DOHH2 (cell line): ENCODE data around the gene ZCCHC17.
"Not testable (repeated sequence)": the region's sequence is repeated elsewhere in the genome, so short reads cannot be mapped to it uniquely, and the experiment has no call there.

ENCODE experiments used
- H3F3A ChIP-seq: fragments of 200-600 bp; sonication (generic), shearing (Covaris generic); 2 replicates; pipeline ENCODE4 v1.6.0; 2016; ENCODE audit warnings: antibody characterized with exemption, mild to moderate bottlenecking; ENCODE audit not compliant: control insufficient read depth, insufficient read depth
- H3K27ac ChIP-seq: fragments of 200-600 bp; sonication (generic); 2 replicates; pipeline ENCODE4 v1.5.1; 2014; ENCODE audit warnings: low read depth, mild to moderate bottlenecking, low read length, moderate library complexity
- H3K27me3 ChIP-seq: fragments of 200-600 bp; sonication (generic); 2 replicates; pipeline ENCODE4 v1.6.1; 2014; ENCODE audit warnings: mild to moderate bottlenecking, low read length, mixed read lengths; ENCODE audit not compliant: control insufficient read depth
- H3K36me3 ChIP-seq: fragments of 200-600 bp; sonication (generic); 2 replicates; pipeline ENCODE4 v1.6.1; 2014; ENCODE audit warnings: mild to moderate bottlenecking, low read length, moderate library complexity, mixed read lengths; ENCODE audit not compliant: control insufficient read depth
- H3K4me1 ChIP-seq: fragments of 200-600 bp; sonication (generic); 2 replicates; pipeline ENCODE4 v1.6.1; 2014; ENCODE audit warnings: mild to moderate bottlenecking, low read length, mixed read lengths; ENCODE audit not compliant: control insufficient read depth
- H3K4me2 ChIP-seq: fragments of 200-600 bp; sonication (generic); 2 replicates; pipeline ENCODE4 v1.6.0; 2014; ENCODE audit warnings: mild to moderate bottlenecking, low read length, moderate library complexity
- H3K4me3 ChIP-seq: fragments of 200-600 bp; sonication (generic); 2 replicates; pipeline ENCODE4 v1.5.1; 2014; ENCODE audit warnings: mild to moderate bottlenecking, low read length, mixed read lengths
- H3K79me2 ChIP-seq: fragments of 200-600 bp; sonication (generic); 2 replicates; pipeline ENCODE4 v1.6.1; 2014; ENCODE audit warnings: mild to moderate bottlenecking, low read length, mixed read lengths; ENCODE audit not compliant: control insufficient read depth
- H3K9me2 ChIP-seq: fragments of 200-600 bp; sonication (generic); replicated peaks from 2 replicates; pipeline ENCODE4 v1.6.1; 2014; ENCODE audit warnings: mild to moderate bottlenecking, low read length, mixed read lengths; ENCODE audit not compliant: control insufficient read depth
- H3K9me3 ChIP-seq: fragments of 200-600 bp; sonication (generic); 2 replicates; pipeline ENCODE4 v1.6.1; 2014; ENCODE audit warnings: antibody characterized with exemption, low read length, mixed read lengths; ENCODE audit not compliant: control insufficient read depth, insufficient read depth
- H4K20me1 ChIP-seq: fragments of 200-600 bp; sonication (generic); 2 replicates; pipeline ENCODE4 v1.6.0; 2014; ENCODE audit warnings: low read depth, mild to moderate bottlenecking, antibody characterized with exemption, low read length, moderate library complexity; ENCODE audit not compliant: control insufficient read depth, insufficient read depth
- EZH2phosphoT487 ChIP-seq: fragments of 200-600 bp; sonication (generic); IDR thresholded peaks from 2 replicates; pipeline ENCODE4 v1.6.1; 2017; ENCODE audit warnings: borderline replicate concordance, mild to moderate bottlenecking, antibody characterized with exemption, low read length, moderate library complexity, mixed read lengths
- TF ChIP-seq, protein P1 (sequence below): fragments of 200-600 bp; sonication (generic); IDR thresholded peaks from one replicate; pipeline ENCODE4 v1.5.1; 2014; ENCODE audit warnings: antibody characterized with exemption, mild to moderate bottlenecking, low read depth, low read length; ENCODE audit not compliant: poor library complexity, severe bottlenecking

ZCCHC17 gene

DNA sequence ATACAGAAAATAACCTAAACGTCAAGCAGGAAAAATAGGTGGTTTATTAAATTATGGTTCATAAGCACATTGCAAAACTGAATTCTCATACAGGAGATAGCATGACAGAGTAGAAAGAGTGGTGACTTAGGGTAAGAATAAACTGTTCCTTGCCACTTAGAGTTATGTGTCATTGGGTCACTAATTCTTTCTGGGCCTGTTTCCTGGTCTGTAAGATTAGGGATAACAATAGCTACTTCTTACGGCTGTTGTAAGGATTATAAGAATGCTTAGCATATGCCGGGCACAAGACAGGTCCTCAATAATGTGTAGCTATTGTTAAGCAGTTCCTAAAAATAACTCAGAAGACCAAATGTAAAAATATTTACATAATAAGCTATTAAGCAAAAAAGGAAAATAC is 24.5 kb upstream of the ZCCHC17 start:
- H3K27ac ChIP-seq, result no peak overlapping the region
- H3K27me3 ChIP-seq, result no peaks in the 10 kb centered on the region
- peaks cover 96% of the 10 kb centered on the region for H3K36me3 ChIP-seq

DNA sequence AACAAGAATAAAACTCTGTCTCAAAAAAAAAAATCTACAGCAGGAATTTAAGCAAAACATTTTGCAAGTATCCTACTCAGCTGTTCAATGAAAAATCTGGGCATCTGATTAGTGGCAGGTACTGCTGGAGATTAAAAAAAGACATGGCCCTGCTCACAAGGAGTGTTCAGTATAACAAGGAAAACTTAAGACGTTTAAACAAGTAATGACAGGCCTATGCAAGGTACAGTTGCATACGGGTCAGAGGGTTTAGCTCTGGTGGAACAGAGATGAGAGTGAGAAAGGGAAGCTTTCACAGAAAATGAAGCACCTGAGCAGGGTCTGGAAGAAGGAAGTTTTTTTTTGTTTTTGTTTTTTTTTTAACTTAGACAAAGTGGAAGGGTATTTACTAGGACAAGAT is 23.2 kb upstream of the ZCCHC17 start:
- Histone ChIP-seq H3K36me3 (peaks cover 96% of the 10 kb centered on the region), H3K27me3 (no peaks in the 10 kb centered on the region), H4K20me1 (no peaks in the 10 kb centered on the region), H3K4me1 (peaks cover 18% of the 10 kb centered on the region), H3K9me3 (no peaks in the 10 kb centered on the region), H3K4me3 (no peak overlapping the region), H3K4me2 (no peak overlapping the region), H3K27ac (no peak overlapping the region), H3F3A (no peaks in the 10 kb centered on the region), H3K9me2 (no peaks in the 10 kb centered on the region), H3K79me2 (peaks cover 34% of the 10 kb centered on the region)
- TF ChIP-seq EZH2phosphoT487, result no peak

More for the DNA sequence above, 24.5 kb upstream of the ZCCHC17 start:
- H4K20me1 ChIP-seq, result no peaks in the 10 kb centered on the region
- H3K4me1 ChIP-seq, result peaks cover 18% of the 10 kb centered on the region
- TF ChIP-seq, protein P1, sequence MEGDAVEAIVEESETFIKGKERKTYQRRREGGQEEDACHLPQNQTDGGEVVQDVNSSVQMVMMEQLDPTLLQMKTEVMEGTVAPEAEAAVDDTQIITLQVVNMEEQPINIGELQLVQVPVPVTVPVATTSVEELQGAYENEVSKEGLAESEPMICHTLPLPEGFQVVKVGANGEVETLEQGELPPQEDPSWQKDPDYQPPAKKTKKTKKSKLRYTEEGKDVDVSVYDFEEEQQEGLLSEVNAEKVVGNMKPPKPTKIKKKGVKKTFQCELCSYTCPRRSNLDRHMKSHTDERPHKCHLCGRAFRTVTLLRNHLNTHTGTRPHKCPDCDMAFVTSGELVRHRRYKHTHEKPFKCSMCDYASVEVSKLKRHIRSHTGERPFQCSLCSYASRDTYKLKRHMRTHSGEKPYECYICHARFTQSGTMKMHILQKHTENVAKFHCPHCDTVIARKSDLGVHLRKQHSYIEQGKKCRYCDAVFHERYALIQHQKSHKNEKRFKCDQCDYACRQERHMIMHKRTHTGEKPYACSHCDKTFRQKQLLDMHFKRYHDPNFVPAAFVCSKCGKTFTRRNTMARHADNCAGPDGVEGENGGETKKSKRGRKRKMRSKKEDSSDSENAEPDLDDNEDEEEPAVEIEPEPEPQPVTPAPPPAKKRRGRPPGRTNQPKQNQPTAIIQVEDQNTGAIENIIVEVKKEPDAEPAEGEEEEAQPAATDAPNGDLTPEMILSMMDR, result no peak
- no peak for TF ChIP-seq EZH2phosphoT487
- H3K9me2 ChIP-seq, result no peaks in the 10 kb centered on the region
- H3K4me3 ChIP-seq, result no peak overlapping the region
- no peak overlapping the region for H3K4me2 ChIP-seq
- peaks cover 30% of the 10 kb centered on the region for H3K79me2 ChIP-seq
- H3K9me3 ChIP-seq, result no peaks in the 10 kb centered on the region
- H3F3A ChIP-seq, result no peaks in the 10 kb centered on the region

DNA sequence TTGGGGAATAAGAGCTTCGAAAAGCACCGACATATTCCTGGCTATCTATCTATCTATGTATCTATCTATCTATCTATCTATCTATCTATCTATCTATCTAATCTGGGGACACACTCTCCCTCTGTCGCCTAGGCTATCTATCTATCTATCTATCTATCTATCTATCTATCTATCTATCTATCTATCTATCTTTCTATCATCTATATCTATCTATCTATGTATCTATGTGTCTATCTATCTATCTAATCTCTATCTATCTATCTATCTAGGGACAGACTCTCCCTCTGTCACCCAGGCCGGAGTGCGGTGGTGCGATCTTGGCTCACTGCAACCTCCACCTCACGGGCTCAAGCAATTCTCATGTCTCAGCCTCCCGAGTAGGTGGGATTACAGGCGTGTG is 14.4 kb upstream of the ZCCHC17 start:
- H3K4me2 ChIP-seq, H3K27me3 ChIP-seq, H3K9me3 ChIP-seq, H3K4me3 ChIP-seq, H4K20me1 ChIP-seq, H3K9me2 ChIP-seq, H3F3A ChIP-seq, H3K4me1 ChIP-seq, H3K27ac ChIP-seq: not testable (repeated sequence)
- H3K79me2 ChIP-seq, result peaks cover 14% of the 10 kb centered on the region
- peaks cover 88% of the 10 kb centered on the region for H3K36me3 ChIP-seq

DNA sequence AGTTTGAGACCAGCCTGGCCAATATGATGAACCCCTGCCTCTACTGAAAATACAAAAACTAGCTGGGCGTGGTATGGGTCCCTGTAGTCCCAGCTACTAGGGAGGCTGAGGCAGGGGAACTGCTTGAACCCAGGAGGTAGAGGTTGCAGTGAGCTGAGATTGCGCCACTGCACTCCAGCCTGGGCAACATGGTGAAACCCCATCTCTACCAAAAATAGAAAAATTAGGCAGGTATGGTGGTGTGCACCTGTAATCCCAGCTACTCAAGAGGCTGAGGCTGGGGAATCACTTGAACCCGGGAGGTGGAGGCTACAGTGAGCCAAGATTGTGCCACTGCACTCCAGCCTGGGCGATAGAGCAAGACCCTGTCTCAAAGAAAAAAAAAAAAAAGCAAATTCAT is 9.0 kb upstream of the ZCCHC17 start:
- H4K20me1 ChIP-seq, H3K9me3 ChIP-seq, H3K4me2 ChIP-seq, H3F3A ChIP-seq, H3K27ac ChIP-seq, H3K27me3 ChIP-seq, H3K4me3 ChIP-seq, H3K9me2 ChIP-seq: not testable (repeated sequence)
- H3K4me1 ChIP-seq, result peaks cover 36% of the 10 kb centered on the region
- H3K79me2 ChIP-seq, result peaks cover 34% of the 10 kb centered on the region
- H3K36me3 ChIP-seq, result peaks cover 91% of the 10 kb centered on the region

DNA sequence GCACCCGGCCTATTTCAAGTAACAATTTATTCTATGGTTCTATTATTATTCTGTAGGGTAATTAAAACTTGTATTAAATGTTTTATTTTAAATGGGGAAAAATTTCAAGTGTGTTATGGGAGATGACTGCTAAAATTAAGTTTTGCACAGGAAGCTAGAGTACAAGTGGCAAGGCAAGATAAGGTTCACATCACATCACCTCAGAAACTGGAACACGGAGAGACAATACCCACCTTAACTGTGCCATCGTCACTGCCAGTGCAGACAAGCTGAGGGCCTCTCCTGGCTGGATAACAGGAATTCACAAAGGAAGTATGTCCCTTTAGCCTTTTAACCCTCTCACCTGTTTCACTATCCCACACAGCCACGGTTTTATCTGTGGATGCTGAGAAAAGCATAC is 7.8 kb upstream of the ZCCHC17 start:
- Histone ChIP-seq H3K9me2 (no peaks in the 10 kb centered on the region), H3K27ac (peak overlapping the region; percentile 31; the same call in 1 of the 2 replicates), H3K9me3 (no peaks in the 10 kb centered on the region), H4K20me1 (0 out of 2 replicates have a peak, but pooled peaks cover 2% of the 10 kb centered on the region), H3K27me3 (no peaks in the 10 kb centered on the region), H3K4me2 (peak overlapping the region; percentile 54), H3F3A (peaks cover 10% of the 10 kb centered on the region), H3K36me3 (peaks cover 91% of the 10 kb centered on the region), H3K79me2 (peaks cover 42% of the 10 kb centered on the region), H3K4me3 (peak overlapping the region; percentile 9; the same call in 1 of the 2 replicates), H3K4me1 (peaks cover 44% of the 10 kb centered on the region)
- TF ChIP-seq EZH2phosphoT487, result no peak
- TF ChIP-seq, protein P1, result no peak
